Hepatocyte (in vitro differentiated cells): ENCODE measurements around the gene PCDHGA6. TPM values are rescaled to one million over a fixed set of nuclear protein-coding genes. Genes with fewer than 3 reads are reported as not detected.
"Not testable (repeated sequence)": the region's sequence is repeated elsewhere in the genome, so short reads cannot be mapped to it uniquely, and the experiment has no call there.

Experiments used
- DNase-seq: peaks from one replicate; pipeline ENCODE4 v3.0.0-alpha.2; 2016; ENCODE audit warnings: low spot score
- H2AFZ ChIP-seq: fragments of 200-600 bp; sonication (generic); 2 replicates; pipeline ENCODE4 v1.6.0; 2016; ENCODE audit warnings: antibody characterized with exemption, mild to moderate bottlenecking
- H3K27ac ChIP-seq: fragments of 200-600 bp; sonication (generic); 2 replicates; pipeline ENCODE4 v1.5.1; 2016; ENCODE audit warnings: mild to moderate bottlenecking
- H3K27me3 ChIP-seq: fragments of 200-600 bp; sonication (generic); 2 replicates; pipeline ENCODE4 v1.6.1; 2016
- H3K36me3 ChIP-seq: fragments of 200-600 bp; sonication (generic); replicated peaks from 2 replicates; pipeline ENCODE4 v1.5.1; 2016; ENCODE audit warnings: low read depth; ENCODE audit not compliant: insufficient read depth
- H3K4me1 ChIP-seq: fragments of 200-600 bp; sonication (generic); 2 replicates; pipeline ENCODE4 v1.5.1; 2016; ENCODE audit warnings: mild to moderate bottlenecking, moderate library complexity; ENCODE audit not compliant: insufficient read depth
- H3K4me2 ChIP-seq: fragments of 200-600 bp; sonication (generic); 2 replicates; pipeline ENCODE4 v1.6.0; 2016
- H3K4me3 ChIP-seq: fragments of 200-600 bp; sonication (generic); 2 replicates; pipeline ENCODE4 v1.5.1; 2016; ENCODE audit warnings: mild to moderate bottlenecking
- H3K79me2 ChIP-seq: fragments of 200-600 bp; sonication (generic); 2 replicates; pipeline ENCODE4 v1.6.0; 2017; ENCODE audit warnings: mild to moderate bottlenecking
- H3K9me2 ChIP-seq: fragments of 200-600 bp; sonication (generic); replicated peaks from 2 replicates; pipeline ENCODE4 v1.6.0; 2017; ENCODE audit warnings: mild to moderate bottlenecking; ENCODE audit not compliant: insufficient read depth
- H3K9me3 ChIP-seq: fragments of 200-600 bp; sonication (generic); 2 replicates; pipeline ENCODE4 v1.5.1; 2016; ENCODE audit warnings: low read depth, mild to moderate bottlenecking
- H4K20me1 ChIP-seq: fragments of 200-600 bp; sonication (generic); 2 replicates; pipeline ENCODE4 v1.6.0; 2016; ENCODE audit warnings: mild to moderate bottlenecking; ENCODE audit not compliant: insufficient read depth, poor library complexity, severe bottlenecking
- EZH2 ChIP-seq: fragments of 200-600 bp; sonication (generic); IDR thresholded peaks from 2 replicates; pipeline ENCODE4 v1.6.1; 2016; ENCODE audit warnings: antibody characterized with exemption, mild to moderate bottlenecking, borderline replicate concordance
- EZH2phosphoT487 ChIP-seq: fragments of 200-600 bp; sonication (generic); IDR thresholded peaks from one replicate; pipeline ENCODE4 v1.6.1; 2018; ENCODE audit warnings: antibody characterized with exemption, mild to moderate bottlenecking, low read depth, moderate library complexity; ENCODE audit not compliant: unreplicated experiment, severe bottlenecking
- WGBS: methylation state at CpG from one replicate; pipeline ENCODE4 v1.1.6; 2016; ENCODE audit warnings: low lambda C conversion rate; ENCODE audit errors: missing lambda C conversion rate; 5-methylcytosine and 5-hydroxymethylcytosine counted together
- polyA plus RNA-seq: library from polyadenylated mRNA; unstranded; fragments of >200 nt; fragmentation: Nextera tagmentation; extraction: Ambion mirVana; gene quantifications from 2 replicates; pipeline ENCODE4 v1.2.1, GENCODE V29; 2016
- total RNA-seq: library from RNA; depleted of rRNA; stranded (reverse); fragments of >200 nt; gene quantifications from 2 replicates; pipeline ENCODE4 v1.2.3, GENCODE V29; 2014
- TF ChIP-seq, protein P1 (sequence below): fragments of 200-600 bp; sonication (generic); IDR thresholded peaks from 2 replicates; pipeline ENCODE4 v1.5.1; 2016; ENCODE audit warnings: antibody characterized with exemption, mild to moderate bottlenecking; ENCODE audit not compliant: poor library complexity

Gene PCDHGA6
- total and polyA plus RNA-seq, 2 experiments from 2014 or later, result 0.11 TPM; not detected in 1

DNA sequence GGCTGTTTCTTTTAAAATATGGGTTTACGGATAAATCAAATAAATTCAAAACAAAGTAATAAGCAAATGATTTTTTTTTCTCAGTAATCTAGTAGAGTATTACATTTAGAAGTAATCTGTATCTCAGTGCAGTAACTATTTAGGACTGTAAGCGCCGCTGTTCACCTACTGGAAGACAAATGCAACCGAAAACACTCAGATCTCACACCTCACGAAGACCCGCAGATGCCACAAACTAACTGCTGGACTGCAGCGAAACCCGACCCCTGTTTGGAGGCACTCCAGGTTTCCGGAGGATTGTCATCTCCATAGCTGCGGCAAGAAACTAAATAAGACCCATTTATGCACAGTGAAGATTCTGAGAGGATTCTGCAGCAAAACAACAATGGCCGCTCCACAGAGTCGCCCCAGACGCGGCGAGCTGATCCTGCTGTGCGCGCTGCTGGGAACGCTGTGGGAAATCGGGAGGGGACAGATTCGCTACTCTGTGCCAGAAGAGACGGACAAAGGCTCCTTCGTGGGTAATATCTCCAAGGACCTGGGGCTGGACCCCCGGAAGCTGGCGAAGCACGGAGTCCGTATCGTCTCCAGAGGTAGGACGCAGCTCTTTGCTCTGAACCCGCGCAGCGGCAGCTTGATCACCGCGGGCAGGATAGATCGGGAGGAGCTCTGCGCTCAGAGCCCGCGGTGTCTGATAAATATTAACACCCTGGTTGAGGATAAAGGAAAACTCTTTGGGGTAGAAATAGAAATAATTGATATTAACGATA is 18.9 kb downstream of the PCDHGA6 start, which contains the start of gene PCDHGA8:
Gene PCDHGA8, plus strand, starts transcription at position 205 of the 770 bp plus-strand sequence. Its CDS starts 181 bp downstream, at position 386.
- no peak within 1 kb of the TSS for H3K27ac ChIP-seq
- H2AFZ ChIP-seq, result no peak within 1 kb of the TSS
- peaks cover 63% of the 10 kb centered on the region for H3K9me3 ChIP-seq
- TF ChIP-seq EZH2 (no peak), EZH2phosphoT487 (no peak)
- TF ChIP-seq, protein P1, sequence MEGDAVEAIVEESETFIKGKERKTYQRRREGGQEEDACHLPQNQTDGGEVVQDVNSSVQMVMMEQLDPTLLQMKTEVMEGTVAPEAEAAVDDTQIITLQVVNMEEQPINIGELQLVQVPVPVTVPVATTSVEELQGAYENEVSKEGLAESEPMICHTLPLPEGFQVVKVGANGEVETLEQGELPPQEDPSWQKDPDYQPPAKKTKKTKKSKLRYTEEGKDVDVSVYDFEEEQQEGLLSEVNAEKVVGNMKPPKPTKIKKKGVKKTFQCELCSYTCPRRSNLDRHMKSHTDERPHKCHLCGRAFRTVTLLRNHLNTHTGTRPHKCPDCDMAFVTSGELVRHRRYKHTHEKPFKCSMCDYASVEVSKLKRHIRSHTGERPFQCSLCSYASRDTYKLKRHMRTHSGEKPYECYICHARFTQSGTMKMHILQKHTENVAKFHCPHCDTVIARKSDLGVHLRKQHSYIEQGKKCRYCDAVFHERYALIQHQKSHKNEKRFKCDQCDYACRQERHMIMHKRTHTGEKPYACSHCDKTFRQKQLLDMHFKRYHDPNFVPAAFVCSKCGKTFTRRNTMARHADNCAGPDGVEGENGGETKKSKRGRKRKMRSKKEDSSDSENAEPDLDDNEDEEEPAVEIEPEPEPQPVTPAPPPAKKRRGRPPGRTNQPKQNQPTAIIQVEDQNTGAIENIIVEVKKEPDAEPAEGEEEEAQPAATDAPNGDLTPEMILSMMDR, result no peak
- no peaks in the 10 kb centered on the region for H3K9me2 ChIP-seq
- no peaks in the 10 kb centered on the region for H3K27me3 ChIP-seq
- no peaks in the 10 kb centered on the region for H3K79me2 ChIP-seq
- no peak within 1 kb of the TSS for H3K4me2 ChIP-seq
- H4K20me1 ChIP-seq, result no peaks in the 10 kb centered on the region
- 98% methylated on average over 38 of the region's 38 CpGs for WGBS
- no peak for DNase-seq
- no peaks in the 10 kb centered on the region for H3K36me3 ChIP-seq
- no peak within 1 kb of the TSS for H3K4me3 ChIP-seq
- H3K4me1 ChIP-seq, result no peaks in the 10 kb centered on the region

DNA sequence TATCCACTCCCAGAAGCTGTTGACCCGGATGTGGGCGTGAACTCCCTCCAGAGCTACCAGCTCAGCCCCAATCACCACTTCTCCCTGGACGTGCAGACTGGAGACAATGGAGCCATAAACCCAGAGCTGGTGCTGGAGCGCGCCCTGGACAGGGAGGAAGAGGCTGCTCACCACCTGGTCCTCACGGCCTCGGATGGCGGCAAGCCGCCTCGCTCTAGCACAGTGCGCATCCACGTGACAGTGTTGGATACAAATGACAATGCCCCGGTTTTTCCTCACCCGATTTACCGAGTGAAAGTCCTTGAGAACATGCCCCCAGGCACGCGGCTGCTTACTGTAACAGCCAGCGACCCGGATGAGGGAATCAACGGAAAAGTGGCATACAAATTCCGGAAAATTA is 19.6 kb downstream of the PCDHGA6 start:
- TF ChIP-seq EZH2phosphoT487, result no peak
- TF ChIP-seq, protein P1, result no peak
- no peak for TF ChIP-seq EZH2
- Histone ChIP-seq H2AFZ (no peak overlapping the region), H3K9me3 (peaks cover 64% of the 10 kb centered on the region), H3K4me1 (no peaks in the 10 kb centered on the region), H3K27ac (no peak overlapping the region), H4K20me1 (no peaks in the 10 kb centered on the region), H3K79me2 (no peaks in the 10 kb centered on the region), H3K4me3 (no peak overlapping the region), H3K27me3 (no peaks in the 10 kb centered on the region), H3K9me2 (no peaks in the 10 kb centered on the region), H3K4me2 (no peak overlapping the region), H3K36me3 (no peaks in the 10 kb centered on the region)
- no peak for DNase-seq
- WGBS, result 97% methylated on average over 21 of the region's 21 CpGs

DNA sequence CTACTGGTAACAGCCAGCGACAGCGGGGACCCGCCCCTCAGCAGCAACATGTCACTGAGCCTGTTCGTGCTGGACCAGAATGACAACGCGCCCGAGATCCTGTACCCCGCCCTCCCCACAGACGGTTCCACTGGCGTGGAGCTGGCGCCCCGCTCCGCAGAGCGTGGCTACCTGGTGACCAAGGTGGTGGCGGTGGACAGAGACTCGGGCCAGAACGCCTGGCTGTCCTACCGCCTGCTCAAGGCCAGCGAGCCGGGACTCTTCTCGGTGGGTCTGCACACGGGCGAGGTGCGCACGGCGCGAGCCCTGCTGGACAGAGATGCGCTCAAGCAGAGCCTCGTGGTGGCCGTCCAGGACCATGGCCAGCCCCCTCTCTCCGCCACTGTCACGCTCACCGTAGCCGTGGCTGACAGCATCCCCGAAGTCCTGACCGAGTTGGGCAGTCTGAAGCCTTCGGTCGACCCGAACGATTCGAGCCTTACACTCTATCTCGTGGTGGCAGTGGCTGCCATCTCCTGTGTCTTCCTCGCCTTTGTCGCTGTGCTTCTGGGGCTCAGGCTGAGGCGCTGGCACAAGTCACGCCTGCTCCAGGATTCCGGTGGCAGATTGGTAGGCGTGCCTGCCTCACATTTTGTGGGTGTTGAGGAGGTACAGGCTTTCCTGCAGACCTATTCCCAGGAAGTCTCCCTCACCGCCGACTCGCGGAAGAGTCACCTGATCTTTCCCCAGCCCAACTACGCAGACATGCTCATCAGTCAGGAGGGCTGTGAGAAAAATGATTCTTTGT is 20.9 kb downstream of the PCDHGA6 start:
- 97% methylated on average over 37 of the region's 53 CpGs for WGBS
- DNase-seq, H3K27me3 ChIP-seq: not testable (repeated sequence)

DNA sequence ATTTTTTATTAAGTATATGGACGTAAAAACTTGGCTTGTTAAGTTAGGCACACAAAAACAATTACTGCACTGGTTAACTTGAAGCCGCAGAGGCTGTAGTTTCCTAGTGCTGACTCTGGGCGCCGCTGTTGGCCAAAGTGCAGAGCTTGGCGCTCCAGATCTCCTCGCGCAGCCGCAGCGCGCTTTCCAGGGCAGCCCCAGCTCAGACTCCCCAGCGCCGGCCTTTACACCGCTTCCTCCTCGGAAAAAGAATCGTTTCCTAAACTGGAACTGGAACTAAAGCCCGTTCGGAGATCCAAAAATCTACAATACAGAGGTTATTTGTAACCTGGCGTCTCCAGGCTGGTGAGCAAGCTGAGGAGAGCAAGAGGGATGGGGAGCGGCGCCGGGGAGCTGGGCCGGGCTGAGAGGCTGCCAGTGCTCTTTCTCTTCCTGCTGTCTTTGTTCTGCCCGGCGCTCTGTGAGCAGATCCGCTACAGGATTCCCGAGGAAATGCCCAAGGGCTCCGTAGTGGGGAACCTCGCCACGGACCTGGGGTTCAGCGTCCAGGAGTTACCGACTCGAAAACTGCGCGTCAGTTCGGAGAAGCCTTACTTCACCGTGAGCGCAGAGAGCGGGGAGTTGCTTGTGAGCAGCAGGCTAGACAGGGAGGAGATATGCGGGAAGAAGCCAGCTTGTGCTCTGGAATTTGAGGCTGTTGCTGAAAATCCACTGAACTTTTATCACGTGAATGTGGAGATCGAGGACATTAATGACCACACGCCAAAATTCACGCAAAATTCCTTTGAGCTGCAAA is 24.3 kb downstream of the PCDHGA6 start, which contains the start of gene PCDHGB5:
Gene PCDHGB5, plus strand, starts transcription at position 192 of the 796 bp plus-strand sequence. Its CDS starts 181 bp downstream, at position 373.
- H3K4me2 ChIP-seq, H4K20me1 ChIP-seq, H3K36me3 ChIP-seq, H3K27me3 ChIP-seq, H3K27ac ChIP-seq, H3K9me2 ChIP-seq, H2AFZ ChIP-seq, H3K4me1 ChIP-seq, H3K79me2 ChIP-seq, DNase-seq, H3K4me3 ChIP-seq: not testable (repeated sequence)
- H3K9me3 ChIP-seq, result peaks cover 49% of the 10 kb centered on the region
- WGBS, result 88% methylated on average over 26 of the region's 43 CpGs

More for the DNA sequence above, 20.9 kb downstream of the PCDHGA6 start:
- H3K4me3 ChIP-seq, H3K9me2 ChIP-seq, H3K4me2 ChIP-seq, H3K27ac ChIP-seq, H4K20me1 ChIP-seq, H3K36me3 ChIP-seq, H2AFZ ChIP-seq, H3K79me2 ChIP-seq, H3K4me1 ChIP-seq: not testable (repeated sequence)
- H3K9me3 ChIP-seq, result peaks cover 62% of the 10 kb centered on the region
